ENCODE measurements around the gene RAPGEF2. TPM values are rescaled to one million over a fixed set of nuclear protein-coding genes. Genes with fewer than 3 reads are reported as not detected.

RAPGEF2 gene
- total RNA-seq, 1 experiment from 2014 or later = 21.2 TPM

GRCh38 chr4:159269116-159269515 lies 166.2 kb downstream of the RAPGEF2 start:
- TF ChIP-seq EZH2phosphoT487 (IDR thresholded peaks at IDR 0.05; ENCODE audit: borderline replicate concordance, low read length) = no peak
- H2AFZ ChIP-seq (ENCODE audit: low read length) = no peak overlapping the region
- no peaks in the 10 kb centered on the region for H3K36me3 ChIP-seq (ENCODE audit: low read depth, low read length)
- H3K9me2 ChIP-seq (replicated peaks; ENCODE audit: low read length) = no peaks in the 10 kb centered on the region
- H3K27ac ChIP-seq (ENCODE audit: low read length) = no peak overlapping the region
- H3K79me2 ChIP-seq (ENCODE audit: low read length) = no peaks in the 10 kb centered on the region
- H3K27me3 ChIP-seq (ENCODE audit: low read length) = no peaks in the 10 kb centered on the region
- H3K4me1 ChIP-seq (ENCODE audit: insufficient read depth, low read length) = peaks cover 14% of the 10 kb centered on the region
- no peak overlapping the region for H3K4me3 ChIP-seq (ENCODE audit: low read length)
- no peaks in the 10 kb centered on the region for H3F3A ChIP-seq (ENCODE audit: low read length, unreplicated experiment)
- no peaks in the 10 kb centered on the region for H3K9me3 ChIP-seq (ENCODE audit: low read length)
- ChIA-PET POLR2A (ENCODE audit: unreplicated experiment) (no interaction called here), CTCF (no interaction called here)
- ATAC-seq (no peak), DNase-seq (no peak)
- no TSS peak for BruUV-seq (replicated peaks)
- H4K20me1 ChIP-seq (ENCODE audit: low read length) = no peaks in the 10 kb centered on the region
- H3K9ac ChIP-seq (ENCODE audit: low read length) = no peak overlapping the region
- intact Hi-C loops (cut with micrococcal nuclease) = no loop called here
- no peak overlapping the region for H3K4me2 ChIP-seq (ENCODE audit: low read length)

GRCh38 chr4:159269956-159270355 lies 167.1 kb downstream of the RAPGEF2 start:
- H3K4me1 ChIP-seq (ENCODE audit: insufficient read depth, low read length) = peaks cover 22% of the 10 kb centered on the region
- no peak overlapping the region for H3K4me2 ChIP-seq (ENCODE audit: low read length)
- ChIA-PET POLR2A (ENCODE audit: unreplicated experiment) (no interaction called here), CTCF (no interaction called here)
- no peak for DNase-seq
- BruUV-seq (replicated peaks) = no TSS peak
- no peaks in the 10 kb centered on the region for H3F3A ChIP-seq (ENCODE audit: low read length, unreplicated experiment)
- H3K79me2 ChIP-seq (ENCODE audit: low read length) = no peaks in the 10 kb centered on the region
- H3K27ac ChIP-seq (ENCODE audit: low read length) = no peak overlapping the region
- no peak overlapping the region for H3K9ac ChIP-seq (ENCODE audit: low read length)
- H3K36me3 ChIP-seq (ENCODE audit: low read depth, low read length) = no peaks in the 10 kb centered on the region
- intact Hi-C loops (cut with micrococcal nuclease) = no loop called here
- TF ChIP-seq EZH2phosphoT487 (IDR thresholded peaks at IDR 0.05; ENCODE audit: borderline replicate concordance, low read length) (no peak), CTCF (conservative IDR thresholded peaks at IDR 0.05; ENCODE audit: low read depth, low read length) (no peak), EZH2 (IDR thresholded peaks at IDR 0.05; ENCODE audit: low read length, unreplicated experiment) (no peak)
- H3K9me3 ChIP-seq (ENCODE audit: low read length) = no peaks in the 10 kb centered on the region
- no peak overlapping the region for H2AFZ ChIP-seq (ENCODE audit: low read length)
- H4K20me1 ChIP-seq (ENCODE audit: low read length) = no peaks in the 10 kb centered on the region
- no peak for ATAC-seq
- no peak overlapping the region for H3K4me3 ChIP-seq (ENCODE audit: low read length)
- H3K9me2 ChIP-seq (replicated peaks; ENCODE audit: low read length) = no peaks in the 10 kb centered on the region
- no peaks in the 10 kb centered on the region for H3K27me3 ChIP-seq (ENCODE audit: low read length)

GRCh38 chr4:159271856-159272255 lies 169.0 kb downstream of the RAPGEF2 start:
- intact Hi-C loops (cut with micrococcal nuclease) = no loop called here
- H3K9me2 ChIP-seq (replicated peaks; ENCODE audit: low read length) = no peaks in the 10 kb centered on the region
- no peak for ATAC-seq
- no peak overlapping the region for H3K4me3 ChIP-seq (ENCODE audit: low read length)
- no peaks in the 10 kb centered on the region for H3K9me3 ChIP-seq (ENCODE audit: low read length)
- no peak overlapping the region for H3K4me2 ChIP-seq (ENCODE audit: low read length)
- POLR2A ChIA-PET (ENCODE audit: unreplicated experiment) = no interaction called here
- H3K79me2 ChIP-seq (ENCODE audit: low read length) = no peaks in the 10 kb centered on the region
- peaks cover 32% of the 10 kb centered on the region for H3K4me1 ChIP-seq (ENCODE audit: insufficient read depth, low read length)
- no peak overlapping the region for H3K27ac ChIP-seq (ENCODE audit: low read length)
- no peaks in the 10 kb centered on the region for H3K27me3 ChIP-seq (ENCODE audit: low read length)
- no peak for TF ChIP-seq EZH2phosphoT487 (IDR thresholded peaks at IDR 0.05; ENCODE audit: borderline replicate concordance, low read length)
- no peak for TF ChIP-seq EZH2 (IDR thresholded peaks at IDR 0.05; ENCODE audit: low read length, unreplicated experiment)
- no peak for TF ChIP-seq CTCF (conservative IDR thresholded peaks at IDR 0.05; ENCODE audit: low read depth, low read length)
- H4K20me1 ChIP-seq (ENCODE audit: low read length) = no peaks in the 10 kb centered on the region
- no peak overlapping the region for H2AFZ ChIP-seq (ENCODE audit: low read length)
- no TSS peak for BruUV-seq (replicated peaks)
- H3K9ac ChIP-seq (ENCODE audit: low read length) = no peak overlapping the region
- CTCF ChIA-PET = no interaction called here
- no peak for DNase-seq
- H3K36me3 ChIP-seq (ENCODE audit: low read depth, low read length) = no peaks in the 10 kb centered on the region
- H3F3A ChIP-seq (ENCODE audit: low read length, unreplicated experiment) = no peaks in the 10 kb centered on the region
